Kidney glomerular epithelial cell (primary cell): ENCODE results near the gene HTATSF1.
A peak's percentile ranks its signal among the peaks of the same experiment; 100 is the strongest.

ENCODE experiments used
- DNase-seq: peaks from one replicate; lab custom pipeline; 2025; lab: John Stamatoyannopoulos, UW

The HTATSF1 gene

DNA sequence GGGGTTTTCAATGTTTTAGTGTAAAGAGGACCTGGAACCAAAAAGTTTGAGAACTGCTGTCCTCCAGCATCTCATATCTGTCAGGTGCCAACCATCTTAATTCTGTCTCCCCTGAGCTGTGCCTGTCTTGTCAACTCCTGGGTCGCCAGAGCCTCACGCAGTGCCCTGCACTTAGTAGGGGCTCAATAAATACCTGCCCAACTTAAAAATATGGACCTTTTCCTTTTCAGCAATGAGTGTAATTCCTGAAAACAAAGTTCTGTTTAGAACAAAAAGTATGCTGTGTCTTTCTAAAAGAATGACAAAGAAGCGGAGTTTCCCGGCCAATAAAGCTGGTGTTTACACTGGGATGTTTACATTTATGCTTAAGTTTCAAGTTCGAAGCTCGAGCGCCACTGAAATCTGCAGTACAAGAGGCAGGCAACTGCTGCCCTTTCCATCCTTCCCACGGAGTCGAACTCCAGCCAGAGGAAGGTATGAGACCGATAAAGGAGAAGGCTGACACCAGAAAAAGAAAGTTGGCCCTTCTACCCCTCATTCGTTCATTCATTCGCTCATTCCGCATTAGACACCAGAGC lies 1.1 kb upstream of the HTATSF1 start:
- DNase-seq = no peak

DNA sequence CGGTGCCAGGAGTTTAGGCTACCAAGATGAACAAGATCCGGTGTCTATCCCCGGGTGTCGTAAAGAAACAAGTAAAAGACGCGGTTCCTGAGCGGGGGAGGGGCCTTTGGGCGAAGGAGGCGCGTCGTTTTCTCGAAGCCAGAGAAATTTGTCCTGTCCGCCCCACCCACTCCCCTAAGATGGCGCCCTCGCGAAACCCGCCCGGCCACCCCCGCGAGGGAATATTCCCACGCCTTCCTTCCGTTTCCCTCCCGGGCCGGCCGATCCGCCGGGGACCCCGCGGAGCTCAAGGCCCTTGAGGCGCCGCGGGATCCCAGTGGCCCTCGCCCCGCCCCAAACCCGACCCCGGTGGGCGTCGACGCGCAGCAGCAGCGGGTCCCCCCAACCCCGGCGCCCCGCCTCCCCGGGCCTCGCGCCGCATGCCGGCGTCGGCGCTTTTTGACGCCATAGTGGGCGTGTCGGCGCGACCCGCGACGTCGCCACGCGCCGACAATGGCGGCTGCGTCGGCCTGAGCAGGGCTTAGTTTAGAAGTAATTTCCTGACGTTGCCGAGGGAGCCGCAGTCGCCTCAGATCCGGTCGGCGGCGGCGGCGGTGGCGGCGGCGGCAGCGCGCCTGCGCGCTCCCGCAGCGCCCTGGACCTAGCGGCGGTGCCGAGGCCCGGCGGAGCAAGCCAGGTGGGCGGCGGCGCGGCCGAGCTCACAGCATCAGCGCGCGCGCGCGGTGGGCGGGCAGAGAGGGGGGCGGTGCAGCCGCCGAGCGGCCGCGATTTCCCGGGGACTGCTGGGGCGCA lies 432 bp upstream of the HTATSF1 start:
- DNase-seq = peak; percentile 64

DNA sequence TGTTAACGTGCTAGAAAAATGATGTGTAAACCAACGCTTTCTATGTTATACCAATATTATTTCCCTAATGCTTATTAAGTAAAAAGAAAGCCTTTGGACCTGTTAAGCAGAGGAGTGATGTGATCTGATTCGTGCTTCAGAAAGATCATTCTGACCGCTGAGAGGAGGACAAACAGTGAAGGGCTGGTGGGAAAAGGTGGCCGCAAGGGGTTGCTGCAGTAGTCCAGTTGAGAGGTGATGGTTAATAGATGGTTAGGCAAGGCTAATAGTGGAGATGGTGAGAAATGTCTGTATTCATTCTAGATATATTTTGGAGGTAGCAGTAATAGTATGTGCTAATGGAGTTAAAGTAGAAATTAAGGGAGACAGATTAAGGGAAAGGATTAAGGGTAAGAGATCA lies 21.7 kb downstream of the HTATSF1 start:
- DNase-seq = no peak

DNA sequence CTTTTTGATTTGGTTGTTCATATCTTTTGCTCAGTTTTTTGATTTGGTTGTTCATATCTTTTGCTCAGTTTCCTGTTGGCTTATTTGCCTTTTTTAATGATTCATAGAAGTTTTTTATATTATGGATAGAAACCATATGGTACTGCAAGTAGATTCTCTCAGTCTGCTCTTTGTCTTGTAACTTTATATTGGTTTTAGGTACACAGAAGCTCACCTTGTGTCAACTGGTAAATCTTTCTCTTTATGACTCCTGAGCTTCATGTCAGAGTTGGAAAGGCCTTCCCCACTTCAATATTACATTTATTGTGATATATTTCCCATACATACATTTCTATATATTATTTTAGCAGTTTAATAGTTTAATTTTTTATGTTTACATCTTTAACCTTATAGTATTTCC lies 26.4 kb downstream of the HTATSF1 start:
- no peak for DNase-seq

DNA sequence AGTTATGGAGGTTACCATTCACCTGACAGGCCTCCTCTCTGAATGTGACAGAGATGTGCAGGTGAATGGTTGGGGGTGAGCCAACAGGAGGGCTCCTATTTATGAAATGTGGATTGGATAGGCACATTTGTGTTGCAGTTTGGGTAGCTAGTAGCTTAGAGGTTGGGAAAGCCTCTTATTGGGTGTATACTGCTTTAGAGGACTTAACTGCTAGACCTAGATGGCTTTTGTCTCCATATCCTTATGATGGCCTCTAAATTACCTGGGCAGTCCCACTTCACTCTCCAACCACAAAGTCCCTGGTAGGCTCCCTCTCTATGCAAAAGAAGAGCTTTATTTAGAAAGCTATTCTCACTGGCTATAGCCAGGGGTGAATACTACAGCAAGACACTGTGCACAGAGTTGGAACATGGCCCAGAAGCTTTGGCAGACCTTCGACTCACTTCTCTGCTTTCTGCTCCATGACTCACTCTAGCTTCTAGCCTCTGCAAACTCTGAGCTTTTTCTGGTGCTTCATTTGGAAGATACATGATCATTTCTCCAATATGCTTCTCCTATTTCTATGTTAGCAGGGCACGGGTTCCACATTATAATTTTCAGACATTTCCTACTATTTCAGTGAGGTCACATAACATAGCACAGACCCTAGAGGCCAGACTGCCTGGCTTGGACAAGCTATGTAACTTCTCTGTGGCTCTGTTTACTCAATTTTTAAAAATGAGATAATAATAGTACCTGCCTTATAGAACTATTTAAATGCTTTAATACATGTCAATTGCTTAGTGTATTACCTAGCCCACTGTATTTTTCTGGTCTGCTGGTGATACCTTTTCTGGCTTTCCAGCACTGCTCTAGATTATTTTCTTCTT lies 28.6 kb downstream of the HTATSF1 start:
- DNase-seq = peak; percentile 25

DNA sequence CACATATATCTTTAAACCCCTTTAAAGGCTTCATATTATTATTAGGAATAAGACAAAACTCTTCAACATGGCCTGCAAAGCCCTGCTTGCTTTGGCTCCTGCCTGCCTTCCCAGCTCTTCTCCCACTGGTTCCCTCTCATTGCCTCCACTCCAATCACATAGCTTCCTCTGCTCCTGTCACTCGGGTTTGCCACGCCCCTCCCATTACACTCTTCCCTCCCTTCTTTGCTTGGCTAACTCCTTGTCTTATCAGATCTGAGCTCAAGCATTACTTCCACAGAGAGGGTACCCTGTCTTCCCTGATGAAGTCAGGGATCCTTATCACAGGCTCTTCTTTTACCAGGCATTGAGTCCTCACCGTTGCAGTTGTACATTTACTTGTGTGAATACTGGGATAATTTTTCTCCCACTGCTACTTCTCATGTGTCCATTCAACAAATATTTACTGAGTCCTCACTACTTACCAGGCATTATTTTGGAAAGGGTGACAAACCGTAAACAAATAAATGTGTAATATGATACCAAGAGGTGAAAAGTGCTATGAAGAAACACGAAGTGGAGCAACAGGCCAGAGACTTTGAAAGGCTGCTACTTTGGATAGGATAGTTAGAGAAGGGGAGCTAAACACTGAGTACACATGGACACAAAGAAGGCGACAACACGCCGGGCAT lies 31.4 kb downstream of the HTATSF1 start:
- DNase-seq = no peak

DNA sequence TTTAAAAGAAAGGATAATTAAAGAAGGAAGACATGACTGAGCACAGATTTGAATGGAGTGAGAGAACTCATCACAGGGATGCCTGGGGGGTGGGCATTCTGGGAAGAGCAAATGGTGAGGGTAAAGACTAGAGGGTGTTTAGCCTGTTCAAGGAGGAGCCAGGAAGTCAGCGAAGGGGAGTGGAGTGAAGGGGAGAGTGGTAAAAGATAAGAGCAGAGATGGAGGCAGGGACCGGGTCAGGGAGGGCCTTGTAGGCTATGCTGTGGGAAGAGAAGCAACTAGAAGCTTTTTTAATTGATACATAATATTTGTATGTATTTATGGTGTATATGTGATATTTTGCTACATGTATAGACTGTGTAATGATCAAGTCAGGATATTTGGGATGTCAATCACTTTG lies 32.4 kb downstream of the HTATSF1 start:
- DNase-seq = no peak

DNA sequence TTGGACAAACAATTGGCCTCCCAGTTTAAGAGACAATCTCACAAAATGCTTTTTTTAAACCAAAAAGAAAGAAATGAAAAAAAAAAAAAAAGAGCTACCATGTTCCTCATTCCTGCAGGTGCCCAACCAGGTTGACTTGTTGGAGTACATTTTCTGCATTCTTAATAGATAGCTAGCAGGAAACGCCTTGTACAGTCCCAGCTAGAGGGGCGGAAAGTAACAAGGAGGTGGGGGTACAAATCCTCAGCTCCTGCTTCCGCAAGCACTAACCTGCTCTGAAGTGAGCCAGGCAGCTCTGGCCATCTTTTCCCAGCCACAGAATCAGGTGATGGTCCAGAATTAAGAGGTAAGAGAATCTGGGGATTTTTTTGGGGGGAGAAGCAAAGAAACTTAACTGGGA lies 34.6 kb downstream of the HTATSF1 start, which contains the start of gene VGLL1:
VGLL1 (plus strand) TSS at position 265 of the 400 bp plus-strand sequence. CDS start 3,806 bp downstream, outside the sequence.
- DNase-seq = no peak

DNA sequence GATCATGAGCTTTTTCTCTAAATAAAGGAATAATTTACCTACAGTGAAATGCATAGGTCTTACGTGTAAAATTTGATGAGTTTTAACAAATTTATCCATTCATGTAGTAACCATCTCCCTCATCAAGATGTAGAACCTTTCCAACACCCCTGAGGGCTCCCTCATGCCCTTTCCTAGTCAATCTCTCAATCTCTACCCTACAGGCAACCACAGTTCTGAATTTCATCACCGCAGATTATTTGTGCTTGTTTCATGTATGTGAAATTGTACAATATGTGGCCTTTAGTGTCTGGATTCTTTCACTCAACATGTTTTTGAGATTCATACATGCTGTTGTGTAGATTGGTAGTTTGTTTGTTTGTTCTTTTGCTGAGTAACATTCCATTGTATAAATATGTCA lies 36.7 kb downstream of the HTATSF1 start:
- no peak for DNase-seq

DNA sequence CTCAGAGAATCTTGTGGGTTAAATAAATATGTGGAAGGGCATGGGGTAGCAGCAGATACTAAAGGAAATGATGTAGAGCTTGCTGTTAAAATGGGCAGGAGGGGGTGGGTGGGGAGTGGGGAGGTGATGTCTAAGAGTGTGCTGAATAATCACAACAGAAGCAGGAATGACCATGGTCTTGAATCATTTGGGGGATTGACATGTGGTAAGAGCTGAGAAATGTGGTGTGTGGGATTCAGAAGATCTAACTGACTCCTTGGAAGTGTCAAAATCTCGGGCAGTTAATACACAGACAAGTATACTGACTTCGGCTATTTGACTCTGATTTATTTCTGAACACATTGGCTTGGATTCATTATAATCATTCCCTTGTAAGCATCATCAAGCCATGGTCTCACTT lies 41.4 kb downstream of the HTATSF1 start:
- no peak for DNase-seq

DNA sequence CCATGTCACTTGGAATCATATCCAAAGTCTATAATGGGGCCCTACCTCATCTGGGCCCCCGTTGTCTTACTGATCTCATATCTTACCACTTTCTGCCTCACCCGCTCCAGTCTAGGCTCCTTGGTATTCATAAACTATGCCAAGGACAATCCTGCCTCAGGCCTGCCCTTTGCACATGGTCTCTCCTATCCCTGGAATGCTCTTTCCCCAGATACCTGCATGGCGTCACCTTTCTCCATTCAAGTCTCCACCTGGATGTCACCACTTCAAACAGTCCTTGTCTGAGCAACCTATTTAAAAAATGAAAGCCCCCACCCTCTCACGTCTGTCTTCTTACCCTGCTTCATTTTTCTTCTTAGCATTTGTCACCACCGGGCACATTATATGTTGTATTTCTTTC lies 42.8 kb downstream of the HTATSF1 start:
- DNase-seq = no peak

DNA sequence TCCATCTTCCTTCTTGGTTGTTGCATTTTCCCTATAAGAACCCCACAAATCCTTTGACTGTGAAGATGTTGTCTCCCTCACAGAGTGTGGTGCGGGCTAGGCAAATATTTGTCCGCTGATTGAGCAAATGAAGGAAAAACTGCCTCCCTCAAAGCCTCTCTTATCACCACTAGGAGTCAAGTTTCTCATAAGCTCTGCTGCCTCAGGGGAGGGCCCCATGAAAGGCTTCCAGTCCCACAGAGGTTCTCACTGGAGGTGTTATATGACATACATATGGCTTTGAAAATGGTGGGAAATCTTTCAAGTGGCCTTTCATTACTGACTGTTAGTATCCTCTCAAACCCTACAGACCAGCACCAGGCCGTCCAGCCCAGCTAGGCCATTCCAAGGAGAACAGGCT lies 43.9 kb downstream of the HTATSF1 start:
- no peak for DNase-seq

DNA sequence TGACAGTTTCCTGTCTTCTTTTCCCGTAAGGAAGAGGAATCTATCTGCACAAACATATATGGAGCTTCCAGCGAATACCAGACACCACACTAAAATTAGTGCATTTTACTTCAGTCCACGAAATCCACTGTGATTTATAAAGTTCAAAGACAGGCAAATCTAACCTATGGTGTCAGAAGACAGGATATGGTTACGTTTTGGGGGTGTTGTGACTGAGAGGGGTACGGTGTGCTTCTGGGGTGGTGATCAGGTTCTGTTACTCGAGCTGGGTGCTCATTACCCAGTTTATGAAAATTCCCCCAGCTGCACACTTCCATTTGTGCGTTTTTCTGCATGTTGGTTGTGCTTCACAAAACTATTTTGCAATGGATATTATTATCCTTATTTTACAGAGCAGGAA lies 44.9 kb downstream of the HTATSF1 start:
- no peak for DNase-seq

DNA sequence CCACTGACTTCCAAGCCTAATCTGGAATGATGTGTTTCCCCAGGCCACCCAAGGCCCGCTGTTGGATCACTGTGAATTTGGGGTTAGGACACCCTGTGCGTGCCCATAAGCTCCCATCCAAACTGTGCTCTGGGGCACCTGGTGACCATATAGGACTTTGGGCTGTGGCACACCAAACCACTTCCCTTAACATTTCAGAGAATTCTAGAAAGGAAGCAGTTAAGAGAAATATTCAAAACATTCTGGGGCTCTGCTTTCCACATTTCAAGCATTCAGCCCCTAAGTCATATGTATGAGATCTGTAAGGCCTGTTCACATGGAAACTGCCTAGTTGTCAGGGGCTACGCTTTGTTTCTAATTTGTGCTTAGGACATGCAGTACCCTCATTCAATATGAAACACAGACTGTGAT lies 49.0 kb downstream of the HTATSF1 start:
- no peak for DNase-seq

DNA sequence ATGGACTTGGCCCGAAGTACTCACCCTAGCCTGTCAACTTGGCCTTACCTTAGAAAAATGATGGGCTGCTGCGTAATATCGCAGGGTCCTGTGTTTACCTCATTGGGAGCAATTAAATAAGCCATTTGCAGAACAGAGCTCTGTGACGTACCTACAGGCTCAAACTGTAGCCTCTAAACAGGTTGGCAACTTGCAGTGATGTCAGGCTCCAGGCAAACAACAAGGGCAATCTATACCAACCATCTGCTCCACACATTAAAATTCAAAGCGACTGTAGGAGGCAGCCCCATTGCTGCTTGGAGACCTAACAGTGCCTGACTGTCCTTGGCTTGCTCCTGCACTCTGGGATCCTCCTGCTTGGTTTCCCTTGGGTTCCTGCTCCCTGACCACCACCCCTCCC lies 51.8 kb downstream of the HTATSF1 start:
- DNase-seq = no peak

DNA sequence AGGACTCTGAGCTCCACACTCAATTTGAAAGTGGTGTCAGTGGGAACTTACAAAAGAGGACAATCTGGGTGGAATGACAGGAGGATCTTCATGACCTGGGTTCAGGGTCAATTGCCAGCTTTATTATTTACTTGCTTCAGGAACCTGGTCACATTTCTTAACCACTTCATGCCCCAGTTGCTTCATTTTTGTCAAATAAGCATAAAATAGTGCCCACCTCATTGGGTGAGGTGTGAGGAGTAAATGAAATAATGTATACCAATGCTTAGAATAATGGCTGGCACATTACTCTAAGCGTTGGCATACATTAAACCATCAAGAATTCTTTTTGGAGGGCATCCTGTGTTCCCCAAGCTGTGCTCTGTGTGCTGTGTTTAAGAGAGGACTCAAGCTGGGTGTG lies 54.0 kb downstream of the HTATSF1 start:
- DNase-seq = no peak

DNA sequence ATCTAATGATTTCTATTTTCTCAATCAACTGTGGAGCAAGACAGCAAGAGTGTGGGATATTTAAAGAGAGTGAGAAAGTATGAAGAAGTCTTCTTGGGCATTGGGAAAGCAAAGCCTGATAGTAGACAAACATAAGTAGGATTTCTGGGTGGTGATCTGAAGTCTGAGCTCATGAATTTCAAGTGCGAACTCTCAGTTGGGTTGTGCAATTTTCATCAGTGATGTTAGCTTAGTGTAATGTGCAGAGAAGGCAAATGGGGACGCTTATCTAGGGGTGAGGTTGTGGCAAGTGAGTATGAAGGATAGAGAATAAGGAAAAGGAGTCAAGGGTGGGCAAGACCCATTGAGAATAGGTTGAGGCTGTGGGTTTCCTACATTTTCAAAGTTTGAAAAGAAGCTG lies 58.3 kb downstream of the HTATSF1 start:
- no peak for DNase-seq
